GM13977 (cell line): ENCODE results near the gene COL4A4.

Source experiments
- DNase-seq: peaks from one replicate; pipeline ENCODE4 v3.0.0; 2012; ENCODE audit warnings: low spot score
- in situ Hi-C: fragments of 300-500 bp; cut with MboI; formaldehyde crosslinking; loops from one replicate; pipeline ENCODE4 v1.12.0; 2022; ENCODE audit warnings: low sequenced_read_pairs, low pct_unique_long_range_greater_than_20kb, mixed read lengths, inconsistent platforms; ENCODE audit not compliant: unreplicated experiment
- TF ChIP-seq, protein P1 (sequence below): IDR thresholded peaks from 2 replicates; pipeline ENCODE4 v1.5.1; 2012; ENCODE audit warnings: mild to moderate bottlenecking, control low read depth; ENCODE audit not compliant: insufficient read depth; ENCODE audit errors: extremely low read depth, missing control alignments

The COL4A4 gene

GRCh38 chr2:226984750-226985582, 179.0 kb downstream of the COL4A4 start:
- TF ChIP-seq, protein P1, sequence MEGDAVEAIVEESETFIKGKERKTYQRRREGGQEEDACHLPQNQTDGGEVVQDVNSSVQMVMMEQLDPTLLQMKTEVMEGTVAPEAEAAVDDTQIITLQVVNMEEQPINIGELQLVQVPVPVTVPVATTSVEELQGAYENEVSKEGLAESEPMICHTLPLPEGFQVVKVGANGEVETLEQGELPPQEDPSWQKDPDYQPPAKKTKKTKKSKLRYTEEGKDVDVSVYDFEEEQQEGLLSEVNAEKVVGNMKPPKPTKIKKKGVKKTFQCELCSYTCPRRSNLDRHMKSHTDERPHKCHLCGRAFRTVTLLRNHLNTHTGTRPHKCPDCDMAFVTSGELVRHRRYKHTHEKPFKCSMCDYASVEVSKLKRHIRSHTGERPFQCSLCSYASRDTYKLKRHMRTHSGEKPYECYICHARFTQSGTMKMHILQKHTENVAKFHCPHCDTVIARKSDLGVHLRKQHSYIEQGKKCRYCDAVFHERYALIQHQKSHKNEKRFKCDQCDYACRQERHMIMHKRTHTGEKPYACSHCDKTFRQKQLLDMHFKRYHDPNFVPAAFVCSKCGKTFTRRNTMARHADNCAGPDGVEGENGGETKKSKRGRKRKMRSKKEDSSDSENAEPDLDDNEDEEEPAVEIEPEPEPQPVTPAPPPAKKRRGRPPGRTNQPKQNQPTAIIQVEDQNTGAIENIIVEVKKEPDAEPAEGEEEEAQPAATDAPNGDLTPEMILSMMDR: peak; percentile 61
- in situ Hi-C loops: loop anchor here (5.0 to 25.0 kb wide), 3 partner anchors 173 to 1323 kb away; no protein-coding TSS in a partner anchor
- DNase-seq: peak; percentile 54

- TF ChIP-seq, protein P1: no peak
- in situ Hi-C loops: loop anchor here (25.0 kb wide), 2 partner anchors 772 to 1322 kb away; no protein-coding TSS in a partner anchor
- no peak for DNase-seq
These were observed 179.9 kb downstream of the COL4A4 start for GRCh38 chr2:226983895-226984749.

DNA sequence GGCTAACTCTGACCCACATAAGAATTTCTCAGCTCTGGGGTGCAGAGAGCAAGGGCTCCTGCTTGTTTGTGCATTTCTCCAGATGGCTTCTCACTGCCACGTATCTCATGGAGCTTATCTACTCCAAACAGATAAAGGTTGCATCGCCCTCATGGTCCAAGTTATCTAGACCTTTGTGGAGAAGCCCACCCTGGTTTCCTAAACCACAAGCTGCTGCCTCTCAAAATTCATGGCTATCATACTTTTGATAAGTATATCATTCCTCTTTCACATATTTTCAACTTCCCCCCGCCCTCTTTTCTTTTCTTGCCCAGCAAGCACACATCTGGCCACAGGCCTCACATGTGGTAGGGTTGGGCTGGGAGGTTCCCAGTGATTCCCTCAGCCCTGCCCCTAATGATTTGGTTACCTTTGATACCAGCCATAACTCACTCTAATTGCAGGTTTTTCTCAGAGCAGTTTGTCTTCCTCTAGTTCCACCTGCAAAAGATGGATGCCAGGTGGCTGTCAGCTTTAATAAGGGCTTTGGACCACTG, 182.1 kb downstream of the COL4A4 start:
- DNase-seq: no peak

GRCh38 chr2:226979004-226979403, 185.0 kb downstream of the COL4A4 start:
- TF ChIP-seq, protein P1: no peak
- DNase-seq: no peak
- in situ Hi-C loops: loop anchor here (25.0 kb wide), 2 partner anchors 767 to 1317 kb away; no protein-coding TSS in a partner anchor

More for the DNA sequence above, 182.1 kb downstream of the COL4A4 start:
- in situ Hi-C loops: loop anchor here (25.0 kb wide), 2 partner anchors 770 to 1320 kb away; no protein-coding TSS in a partner anchor
- TF ChIP-seq, protein P1: no peak

DNA sequence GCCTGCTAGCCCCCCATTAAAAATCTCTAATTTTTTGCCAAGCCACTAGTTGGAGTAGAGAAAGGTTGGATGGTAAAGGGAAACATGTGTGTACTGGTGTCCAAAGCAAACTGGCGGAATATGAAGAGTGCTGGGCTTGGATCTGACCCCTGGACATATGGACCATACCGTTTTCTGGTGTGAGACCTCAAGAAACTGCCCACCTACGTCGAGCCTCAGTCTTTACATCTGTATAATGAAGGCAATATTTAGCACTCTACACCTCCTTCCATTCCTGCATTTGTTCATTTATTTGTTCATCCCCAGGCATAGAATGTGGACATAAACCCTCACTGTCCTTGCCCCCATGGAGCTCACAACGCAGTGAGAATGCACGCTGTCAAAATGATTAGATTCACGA, 185.7 kb downstream of the COL4A4 start:
- no peak for DNase-seq
- TF ChIP-seq, protein P1: no peak
- in situ Hi-C loops: loop anchor here (25.0 kb wide), 2 partner anchors 766 to 1316 kb away; no protein-coding TSS in a partner anchor

GRCh38 chr2:226977775-226978190, 186.2 kb downstream of the COL4A4 start:
- no peak for DNase-seq
- TF ChIP-seq, protein P1: no peak
- in situ Hi-C loops: loop anchor here (25.0 kb wide), 2 partner anchors 765 to 1315 kb away; no protein-coding TSS in a partner anchor
